ENCODE results near the gene STK38.
"Not testable (repeated sequence)": the region's sequence is repeated elsewhere in the genome, so short reads cannot be mapped to it uniquely, and the experiment has no call there.

Gene STK38

DNA sequence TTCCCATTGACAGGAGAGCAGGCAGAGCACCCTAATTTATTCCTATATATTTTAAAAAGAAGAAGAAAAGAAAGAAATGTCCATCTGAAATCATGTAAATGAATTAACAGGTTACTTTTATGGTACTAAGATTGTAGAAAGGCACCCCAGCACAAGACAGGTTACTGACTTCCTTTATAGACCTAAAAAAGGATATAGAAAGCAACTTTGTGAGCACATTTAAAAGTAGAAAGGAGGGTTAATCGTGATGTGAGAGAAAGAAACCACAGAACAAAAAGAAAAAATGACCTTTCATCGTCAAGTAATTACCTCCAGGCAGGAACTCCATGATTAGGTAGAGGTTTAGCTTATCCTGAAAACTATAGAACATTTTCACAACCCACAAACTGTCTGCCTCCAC, 29.9 kb downstream of the STK38 start:
- DNase-seq, result no peak

GRCh38 chr6:36516988-36517387, 30.3 kb downstream of the STK38 start:
- no peak for DNase-seq

- DNase-seq, result no peak
Observed at GRCh38 chr6:36516559-36516958, 30.7 kb downstream of the STK38 start.

DNA sequence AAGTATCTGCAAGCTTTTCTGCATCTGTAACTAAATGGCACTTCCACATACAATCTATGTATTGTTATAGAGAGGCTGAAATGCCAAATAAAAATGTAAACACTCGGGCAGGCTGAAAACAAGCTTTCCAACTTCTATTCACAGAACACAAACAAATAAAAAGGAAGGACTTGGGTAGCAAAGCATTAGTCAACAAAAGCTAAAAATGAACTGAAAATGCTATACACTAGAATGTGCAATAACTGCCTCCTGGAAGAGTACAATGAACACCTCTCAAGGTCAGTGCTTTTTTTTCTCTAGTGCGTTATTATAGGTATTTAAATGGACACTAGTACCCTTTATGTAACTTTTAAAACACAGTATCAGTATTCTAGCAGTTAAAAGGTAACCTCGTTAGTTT, 31.4 kb downstream of the STK38 start:
- no peak for DNase-seq

DNA sequence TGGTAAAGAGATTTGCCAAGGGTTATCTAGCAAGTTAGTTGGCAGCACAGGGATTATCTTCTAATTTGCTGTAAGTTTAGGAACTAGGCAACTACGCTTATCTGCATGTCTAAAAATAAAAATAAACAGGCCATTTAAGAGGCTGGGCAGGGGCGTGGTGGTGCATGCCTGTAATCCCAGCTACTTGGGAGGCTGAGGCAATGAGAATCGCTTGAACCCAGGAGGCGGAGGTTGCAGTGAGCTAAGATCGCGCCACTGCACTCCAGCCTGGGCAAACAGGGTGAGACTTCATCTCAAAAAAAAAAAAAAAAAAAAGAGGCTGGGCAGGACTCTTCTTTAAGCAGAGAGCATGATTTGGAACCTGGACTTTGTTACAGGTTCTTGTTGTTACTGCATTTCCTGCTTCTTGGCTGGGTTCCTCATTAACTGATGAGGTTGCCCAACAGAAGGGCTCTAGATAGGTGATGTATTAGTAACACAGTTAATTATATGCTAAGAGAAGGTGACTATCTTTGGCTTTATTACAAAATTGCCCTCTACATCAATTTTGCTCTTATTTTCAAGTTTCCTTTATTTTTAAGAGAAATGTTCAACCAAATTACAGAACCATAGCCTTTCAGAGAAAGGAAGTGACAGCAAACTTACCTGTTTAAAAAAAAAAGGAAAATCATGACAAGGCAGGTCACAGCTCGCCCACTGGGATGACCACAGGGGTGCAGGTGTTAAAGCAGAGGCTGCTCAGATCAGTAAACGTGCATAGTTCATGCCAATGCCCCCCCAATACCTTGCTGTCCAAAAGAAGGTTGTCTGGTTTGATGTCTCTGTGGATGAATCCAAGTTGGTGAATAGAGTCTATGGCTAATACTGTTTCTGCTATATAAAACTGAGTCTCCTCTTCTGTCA, 32.5 kb downstream of the STK38 start:
- no peak for DNase-seq

DNA sequence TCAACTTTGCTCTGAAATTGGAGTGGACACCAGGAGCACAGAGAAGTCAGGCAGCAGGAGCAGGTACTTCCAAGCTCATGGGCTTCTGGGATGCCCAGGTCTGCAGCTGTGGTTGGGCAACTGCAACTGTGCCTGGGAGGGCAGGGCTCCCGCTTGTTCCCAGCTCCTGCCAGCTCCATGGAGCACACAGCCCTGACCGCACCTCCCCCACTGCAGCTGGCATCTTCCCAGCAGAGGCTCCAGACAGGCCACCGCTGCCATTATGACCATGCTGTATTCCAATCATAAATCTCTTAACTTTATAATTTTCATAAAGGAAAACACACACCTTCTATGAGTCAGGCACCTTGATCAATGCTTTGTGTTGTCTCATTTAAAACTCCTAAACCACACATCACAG, 36.9 kb downstream of the STK38 start:
- no peak for DNase-seq

DNA sequence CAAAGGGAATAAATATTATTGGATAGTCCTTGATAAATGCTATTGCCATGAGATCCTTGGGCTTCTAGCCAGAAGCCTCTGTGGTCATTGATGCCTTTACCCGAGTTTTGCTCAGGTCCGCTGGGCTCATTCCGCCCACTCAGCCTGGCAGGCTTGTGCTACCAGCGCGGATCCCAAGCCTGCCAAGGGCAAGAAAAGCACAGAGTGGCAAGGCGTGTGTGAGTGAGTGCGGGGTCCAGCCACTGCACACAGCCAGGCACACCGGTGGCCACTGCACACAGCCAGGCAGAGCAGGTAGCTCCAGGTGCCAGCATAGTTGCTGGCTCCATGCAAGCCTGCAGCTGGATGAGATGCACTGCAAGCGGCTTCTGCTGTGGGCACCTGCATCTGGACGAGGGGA, 38.7 kb downstream of the STK38 start:
- no peak for DNase-seq

DNA sequence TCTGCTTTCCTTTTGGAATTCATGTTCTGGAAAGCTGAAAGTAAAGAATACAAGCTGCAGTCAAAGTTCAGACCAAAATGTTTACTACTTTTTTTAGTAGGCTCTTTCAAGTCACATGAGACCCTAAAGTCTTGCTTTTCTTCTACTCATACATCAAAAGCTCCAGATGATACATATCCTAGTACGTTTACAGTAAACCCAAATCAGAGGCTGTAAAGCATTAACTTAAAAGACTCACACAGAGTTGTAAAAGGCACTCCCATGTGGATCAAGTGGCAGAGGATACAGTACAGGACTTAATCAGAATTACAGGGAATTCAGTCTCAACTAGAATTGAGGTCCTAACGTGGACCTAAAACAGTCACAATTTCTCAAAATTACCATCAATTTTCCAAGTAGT, 40.7 kb downstream of the STK38 start:
- DNase-seq, result no peak

- no peak for DNase-seq
Observed at GRCh38 chr6:36505744-36506534, 41.3 kb downstream of the STK38 start.

DNA sequence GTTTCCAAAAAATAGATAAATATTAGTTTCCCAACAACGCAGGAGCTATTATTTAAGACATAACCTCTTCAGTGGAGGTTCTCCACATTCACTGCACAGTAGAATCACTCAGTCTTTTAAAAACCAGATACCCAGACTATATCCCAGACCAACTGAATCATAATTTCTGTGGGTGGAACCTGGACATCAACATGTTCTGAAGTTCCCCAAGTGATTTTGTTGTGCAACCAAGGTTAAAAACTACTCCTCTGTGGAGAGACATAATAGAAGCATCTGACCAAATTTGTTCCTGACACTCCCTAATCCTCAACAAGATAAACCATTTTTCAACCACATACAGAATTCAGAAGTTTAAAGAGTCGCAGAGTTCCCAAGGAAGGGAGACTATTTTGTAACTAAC, 42.3 kb downstream of the STK38 start:
- no peak for DNase-seq

DNA sequence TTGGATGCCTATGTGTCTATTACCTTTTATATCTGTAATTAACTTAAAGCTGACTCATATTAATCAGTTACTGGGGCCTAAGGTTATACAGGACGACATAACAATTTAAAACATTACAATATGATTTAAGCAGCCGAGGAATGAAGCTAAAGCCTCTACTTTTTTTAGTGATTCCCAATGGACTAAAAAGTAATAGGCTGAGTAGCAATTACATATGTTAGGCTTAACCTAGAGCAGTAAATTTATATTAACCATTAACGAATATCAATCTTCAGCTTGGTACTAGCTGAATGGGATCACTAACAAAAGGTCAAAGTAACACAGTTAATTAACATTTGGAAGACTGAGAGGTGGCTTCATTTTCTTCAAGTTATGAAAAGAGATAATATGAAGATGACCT, 43.1 kb downstream of the STK38 start:
- no peak for DNase-seq

DNA sequence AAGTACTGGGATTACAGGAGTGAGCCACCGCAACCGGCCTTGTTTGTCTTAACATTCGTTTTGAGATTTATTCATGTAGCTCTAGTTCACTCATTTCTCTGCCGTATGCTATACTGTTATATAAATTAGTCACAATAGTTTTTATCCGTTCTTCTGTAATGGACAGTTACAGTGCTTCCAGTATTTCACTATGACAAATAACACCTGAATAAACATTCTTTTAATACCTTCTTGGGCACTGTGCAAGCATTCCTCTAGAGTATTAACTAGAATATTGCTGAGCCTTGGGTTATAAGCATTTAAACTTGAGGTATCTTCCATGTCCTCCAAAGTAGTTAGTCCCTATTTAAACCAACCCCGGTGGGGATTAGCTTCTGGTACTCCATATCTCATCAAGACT, 45.6 kb downstream of the STK38 start:
- DNase-seq, result no peak

- DNase-seq, result no peak
Observed at GRCh38 chr6:36499918-36500317, 47.4 kb downstream of the STK38 start.

DNA sequence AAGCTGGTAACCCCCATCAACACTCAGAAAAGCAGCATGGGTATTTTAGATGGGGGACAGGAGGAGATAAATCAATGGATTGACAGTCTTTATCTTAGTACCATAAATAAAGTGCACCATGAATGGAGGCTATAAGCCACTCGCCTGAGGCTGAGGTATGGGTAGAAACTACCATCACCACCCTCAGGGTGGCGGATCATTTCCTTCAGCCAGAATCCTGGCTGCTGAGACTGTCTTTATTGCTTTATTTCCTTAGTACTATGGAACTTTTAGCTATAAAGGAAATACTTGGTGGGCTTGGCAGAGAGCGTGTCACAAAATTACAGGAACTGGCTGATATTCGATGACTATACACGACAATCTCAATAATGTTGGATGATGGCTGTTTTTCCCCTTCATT, 52.2 kb downstream of the STK38 start:
- DNase-seq, result no peak

DNA sequence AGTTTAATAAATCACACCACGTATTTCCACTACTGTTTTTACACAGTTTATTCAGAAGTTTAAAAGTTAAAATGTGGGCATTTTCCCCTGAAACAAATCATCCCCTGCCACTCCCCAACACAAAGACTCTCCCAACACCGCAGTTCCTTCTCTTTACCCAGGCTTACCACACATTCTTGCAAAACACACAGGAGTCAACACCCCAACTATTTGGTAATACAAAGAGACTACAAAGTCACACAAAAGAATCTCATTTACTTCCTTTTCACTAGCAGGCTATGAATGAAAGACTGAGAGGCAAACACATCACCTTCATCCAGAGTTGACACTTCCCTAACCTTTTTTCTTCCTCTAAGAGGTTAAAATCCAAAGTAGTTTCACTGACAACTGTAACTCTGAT, 53.4 kb downstream of the STK38 start:
- no peak for DNase-seq

- no peak for DNase-seq
Observed at GRCh38 chr6:36493319-36493718, 54.0 kb downstream of the STK38 start.

GRCh38 chr6:36492621-36493020, 54.7 kb downstream of the STK38 start:
- no peak for DNase-seq

DNA sequence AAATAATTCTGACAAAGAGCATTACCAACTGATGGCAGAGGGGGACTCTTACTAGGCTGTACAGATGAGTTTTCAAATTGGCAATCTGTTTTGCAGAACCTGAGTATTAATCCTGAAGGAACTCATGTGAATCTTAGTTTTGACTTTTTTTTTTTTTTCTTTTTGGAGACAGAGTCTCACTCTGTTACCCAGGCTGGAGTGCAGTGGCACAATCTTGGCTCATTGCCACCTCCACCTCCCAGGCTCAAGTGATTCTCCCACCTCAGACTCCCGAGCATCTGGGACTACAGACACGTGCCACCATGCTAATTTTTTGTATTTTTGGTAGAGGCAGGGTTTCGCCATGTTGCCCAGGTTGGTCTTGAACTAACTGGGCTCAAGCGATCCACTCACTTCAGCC, 55.2 kb downstream of the STK38 start:
- DNase-seq, result no peak

DNA sequence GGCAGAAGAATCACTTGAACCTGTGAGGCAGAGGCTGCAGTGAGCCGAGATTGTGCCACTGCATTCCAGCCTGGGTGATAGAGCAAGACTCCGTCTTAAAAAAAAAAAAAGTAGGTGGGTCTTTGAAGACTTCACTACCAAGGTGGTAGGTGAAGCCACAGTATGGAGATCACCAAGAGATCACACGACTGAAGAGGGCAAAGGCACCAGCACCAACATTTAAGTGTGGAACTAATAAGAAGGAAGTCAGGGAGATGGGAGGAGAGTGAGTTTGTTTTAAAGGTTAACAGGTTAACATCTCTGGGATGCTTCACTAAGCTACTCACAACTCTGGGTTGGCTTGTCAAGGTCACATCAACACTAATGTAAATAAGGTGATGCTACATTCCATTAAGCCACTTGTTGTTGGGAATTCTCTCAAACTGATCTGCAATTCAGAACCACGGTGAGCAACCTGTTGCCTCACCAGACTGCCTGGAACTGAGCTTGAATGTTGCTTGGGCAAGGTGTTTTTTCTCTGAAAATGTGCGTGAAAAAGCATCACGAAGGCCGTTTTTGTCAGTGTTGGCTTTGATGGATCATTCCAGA, 55.8 kb downstream of the STK38 start:
- DNase-seq, result no peak

DNA sequence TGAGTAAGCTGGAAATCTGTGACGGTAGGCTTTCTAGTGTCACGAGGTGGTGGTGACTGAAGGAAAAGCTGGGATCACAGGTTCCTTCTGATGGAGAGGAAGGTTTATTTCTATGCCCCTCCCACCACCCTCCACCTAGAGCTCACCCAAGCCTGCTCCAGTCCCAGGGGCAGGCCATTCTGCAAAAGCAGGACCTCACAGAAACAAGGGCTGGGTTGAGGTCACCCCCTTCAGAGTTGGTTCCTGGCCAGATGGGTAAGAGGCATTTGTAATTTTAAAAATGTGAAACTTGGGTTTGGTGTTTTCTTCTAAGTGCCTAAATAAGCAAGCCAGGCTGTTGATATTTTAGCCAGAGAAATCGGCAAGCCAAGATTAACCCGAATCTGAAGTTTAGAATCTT, 57.9 kb downstream of the STK38 start:
- no peak for DNase-seq

DNA sequence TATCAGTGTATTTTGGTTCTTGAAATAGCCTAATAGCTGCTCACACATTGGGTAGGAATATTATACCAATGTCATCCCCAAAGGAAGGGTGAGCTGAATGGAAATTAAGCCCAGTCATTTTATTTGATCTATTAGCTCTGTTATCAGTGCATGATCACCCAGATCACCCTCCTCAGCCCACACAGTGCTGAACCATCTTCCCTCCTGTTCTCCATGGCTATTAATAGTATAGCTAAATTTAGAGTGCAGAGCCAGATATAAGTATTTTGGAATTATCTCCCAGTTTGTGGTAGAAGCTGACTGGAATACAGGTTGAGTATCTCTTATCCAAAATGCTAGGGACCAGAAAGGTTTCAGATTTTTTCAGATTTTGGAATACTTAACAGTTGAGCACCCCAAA, 59.1 kb downstream of the STK38 start:
- DNase-seq, result no peak

GRCh38 chr6:36487698-36488097, 59.6 kb downstream of the STK38 start:
- no peak for DNase-seq

DNA sequence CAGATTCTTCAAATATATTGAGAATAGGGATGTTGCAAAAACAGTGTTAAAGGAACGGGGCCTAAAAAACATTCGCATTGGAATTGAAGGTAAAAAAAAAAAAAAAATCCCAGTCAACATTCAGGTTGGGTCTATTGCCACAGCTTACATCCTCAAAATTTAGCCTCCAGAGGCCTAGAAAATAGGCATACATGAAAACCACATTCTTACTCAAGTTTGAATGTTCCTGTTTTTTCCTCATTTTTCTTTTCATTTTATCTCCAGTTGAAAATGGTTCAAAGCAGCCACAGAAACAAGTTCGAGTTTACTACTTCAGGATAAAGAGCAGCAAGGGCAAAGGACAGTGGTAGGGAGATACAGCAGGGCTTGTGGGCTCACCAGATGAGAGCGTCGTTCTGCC, 62.5 kb downstream of the STK38 start:
- no peak for DNase-seq

GRCh38 chr6:36483326-36483725, 64.0 kb downstream of the STK38 start:
- not testable (repeated sequence) for DNase-seq
